GM19035 (cell line): ENCODE measurements around the gene E4F1.
"Not testable (repeated sequence)": the region's sequence is repeated elsewhere in the genome, so short reads cannot be mapped to it uniquely, and the experiment has no call there.

Experiments
- ATAC-seq: cut with Tn5 transposase; IDR thresholded peaks from one replicate; pipeline ENCODE4 v1.9.1; 2021; ENCODE audit not compliant: unreplicated experiment

E4F1 gene

GRCh38 chr16:2189252-2189893, 34.0 kb upstream of the E4F1 start:
- ATAC-seq: no peak

- no peak for ATAC-seq
Measured at GRCh38 chr16:2190002-2190658, 33.3 kb upstream of the E4F1 start.

- no peak for ATAC-seq
Measured at GRCh38 chr16:2190659-2191445, 32.5 kb upstream of the E4F1 start.

GRCh38 chr16:2191446-2191706, 32.0 kb upstream of the E4F1 start:
- no peak for ATAC-seq

GRCh38 chr16:2194166-2194834, 29.1 kb upstream of the E4F1 start:
- ATAC-seq: no peak

GRCh38 chr16:2194852-2195321, 28.5 kb upstream of the E4F1 start:
- ATAC-seq: no peak

- no peak for ATAC-seq
Measured at GRCh38 chr16:2195322-2196161, 27.8 kb upstream of the E4F1 start.

- ATAC-seq: no peak
Measured at GRCh38 chr16:2196162-2196980, 27.0 kb upstream of the E4F1 start, which contains the start of gene CASKIN1. CASKIN1 (minus strand) TSS chr16:2196605; CDS start chr16:2196432, 173 bp downstream.

- ATAC-seq: no peak
Measured at GRCh38 chr16:2196981-2197511, 26.3 kb upstream of the E4F1 start.

- ATAC-seq: no peak
Measured at GRCh38 chr16:2197765-2198164, 25.6 kb upstream of the E4F1 start.

GRCh38 chr16:2198283-2198682, 25.1 kb upstream of the E4F1 start:
- ATAC-seq: no peak

- ATAC-seq: no peak
Measured at GRCh38 chr16:2199095-2199494, 24.3 kb upstream of the E4F1 start.

GRCh38 chr16:2199621-2200139, 23.7 kb upstream of the E4F1 start:
- no peak for ATAC-seq

GRCh38 chr16:2200313-2200712, 23.1 kb upstream of the E4F1 start:
- no peak for ATAC-seq

- not testable (repeated sequence) for ATAC-seq
Measured at GRCh38 chr16:2203119-2203688, 20.2 kb upstream of the E4F1 start.

- ATAC-seq: no peak
Measured at GRCh38 chr16:2204416-2205103, 18.8 kb upstream of the E4F1 start.

GRCh38 chr16:2205104-2205966, 18.1 kb upstream of the E4F1 start, which contains the start of gene MLST8:
MLST8 (plus strand) TSS chr16:2205454; CDS start chr16:2206086, 632 bp downstream.
- ATAC-seq: peak; percentile 83
